Measurements from ENCODE around the gene KLHL24.
A peak's percentile ranks its signal among the peaks of the same experiment; 100 is the strongest.
"Not testable (repeated sequence)": the region's sequence is repeated elsewhere in the genome, so short reads cannot be mapped to it uniquely, and the experiment has no call there.

KLHL24 gene

DNA sequence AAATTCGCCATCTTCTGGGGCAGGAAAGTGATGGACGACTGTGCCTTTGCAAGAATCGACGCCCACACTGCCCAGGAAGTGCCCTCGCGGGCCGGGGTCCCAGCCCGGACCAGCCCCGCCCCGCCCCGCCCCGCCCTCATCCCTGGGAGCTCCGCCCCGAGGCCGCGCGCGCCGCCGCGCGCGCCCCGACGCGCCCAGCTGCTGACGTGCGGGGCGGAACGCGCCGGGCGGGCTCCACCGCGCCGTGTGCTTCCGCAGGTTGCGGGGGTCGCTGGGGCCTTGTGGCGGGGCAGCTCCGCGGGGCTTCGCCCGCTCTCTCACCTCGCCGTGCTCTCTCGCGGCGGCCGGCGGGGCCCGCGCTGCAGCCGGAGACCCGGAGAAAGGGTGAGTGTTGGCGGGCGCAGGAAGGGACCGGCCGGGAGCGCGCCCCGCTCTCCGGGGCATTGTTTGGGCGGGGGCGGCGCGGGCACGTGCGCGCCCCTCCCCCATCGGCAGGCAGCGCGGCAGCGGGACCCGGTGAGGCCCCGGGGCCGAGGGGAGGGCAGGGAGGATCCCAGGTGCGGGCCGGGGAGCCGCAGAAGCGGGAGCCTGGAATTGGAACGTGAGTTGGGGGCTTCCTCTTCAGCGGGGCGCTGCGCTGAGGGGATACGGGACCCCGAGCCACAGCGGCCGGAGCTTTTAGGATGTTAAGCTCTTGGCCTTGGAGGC, 62.3 kb downstream of the KLHL24 start, which contains the start of gene YEATS2:
Gene YEATS2, plus strand, starts transcription at position 188 of the 708 bp plus-strand sequence. CDS start 17,366 bp downstream, outside the sequence.
- DNase-seq: peak; percentile 63

DNA sequence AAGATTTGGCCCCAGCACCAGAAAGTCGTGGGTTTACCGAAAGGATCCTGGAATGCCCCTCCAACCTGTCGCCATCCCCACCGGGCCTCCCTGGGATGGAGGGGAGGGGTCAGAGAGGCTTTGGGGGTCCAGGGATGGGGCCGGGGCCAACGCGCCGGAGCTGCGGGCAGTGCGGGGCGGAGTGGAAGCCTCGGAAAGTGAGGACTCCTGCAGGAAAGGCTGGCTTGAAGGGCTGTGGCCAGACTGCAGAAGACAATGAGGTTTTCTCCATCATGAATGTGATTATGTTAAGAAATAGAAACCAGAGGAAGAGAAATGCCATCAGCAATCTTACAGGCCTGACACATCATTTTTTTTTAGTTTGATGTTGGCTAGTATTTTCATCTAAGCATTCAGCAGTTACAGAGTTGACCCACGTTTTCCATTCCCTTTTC, 62.9 kb downstream of the KLHL24 start:
- DNase-seq: peak; percentile 13

DNA sequence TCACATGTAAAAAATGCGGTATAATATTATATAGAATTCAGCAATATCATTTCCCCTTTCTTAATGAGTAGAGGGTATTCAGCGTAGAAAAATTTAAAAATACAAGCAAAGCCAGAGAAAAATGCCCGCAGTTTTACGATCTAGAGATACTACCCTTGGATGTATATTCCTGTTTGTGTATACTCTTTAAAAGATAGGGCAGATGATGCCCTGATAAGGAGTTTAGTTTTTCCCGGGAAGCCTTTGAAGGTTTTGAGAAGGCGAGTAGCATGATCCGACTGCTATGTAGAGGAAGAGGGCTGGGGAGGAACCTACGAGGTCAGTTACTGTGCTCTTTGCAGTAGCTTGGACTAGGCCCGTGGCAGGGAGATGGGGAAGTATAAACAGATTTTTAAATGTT, 63.3 kb downstream of the KLHL24 start:
- no peak for DNase-seq

DNA sequence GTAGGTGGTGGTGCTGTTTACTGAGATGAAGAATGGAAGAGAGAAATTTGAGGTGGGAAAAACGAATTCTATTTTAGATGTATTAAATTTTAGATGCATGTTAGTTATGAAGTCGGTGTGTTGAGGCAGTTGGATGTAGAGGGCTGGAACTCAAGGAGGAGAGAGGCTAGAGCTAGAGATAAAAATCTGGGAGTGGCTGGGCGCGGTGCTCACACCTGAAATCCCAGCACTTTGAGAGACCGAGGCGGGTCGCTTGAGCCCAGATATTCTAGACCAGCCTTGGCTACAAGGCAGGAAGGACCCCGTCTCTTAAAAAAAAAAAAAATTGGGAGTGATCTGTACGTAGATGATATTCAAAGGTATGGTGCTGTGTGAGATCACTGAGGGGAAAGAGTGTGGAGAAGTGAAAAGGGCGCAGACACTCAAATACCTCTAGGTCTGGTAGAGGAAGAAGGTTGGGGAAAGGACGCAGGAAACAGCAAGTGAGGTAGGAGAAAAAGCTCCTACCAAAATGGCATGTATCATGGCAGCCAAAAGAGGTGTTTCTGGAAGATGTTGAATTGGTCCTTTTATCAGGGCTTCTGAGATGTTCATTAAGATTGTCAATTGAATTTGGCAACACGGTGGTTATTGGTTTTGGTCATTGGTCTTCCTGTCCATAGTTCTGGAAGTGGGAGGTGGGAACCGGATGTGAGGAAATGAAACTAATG, 64.0 kb downstream of the KLHL24 start:
- no peak for DNase-seq

DNA sequence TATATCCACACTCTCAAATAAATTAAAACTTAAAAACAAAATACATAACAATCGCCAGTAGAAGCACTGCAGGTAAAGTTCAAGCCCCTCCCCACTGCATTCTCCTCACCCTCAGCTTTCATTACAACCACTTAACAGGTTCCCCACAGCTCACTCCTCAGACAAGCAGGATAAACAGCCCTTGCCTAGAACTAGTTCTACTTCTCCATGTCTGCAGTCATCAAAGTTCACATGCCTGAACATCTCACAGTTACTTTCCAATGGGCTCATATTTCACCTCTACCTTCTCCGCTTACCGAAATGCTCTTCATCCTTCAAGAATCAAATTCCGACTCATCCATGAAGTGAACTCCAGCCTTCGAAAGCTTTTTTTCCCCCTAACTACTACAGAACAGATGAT, 66.3 kb downstream of the KLHL24 start:
- no peak for DNase-seq

DNA sequence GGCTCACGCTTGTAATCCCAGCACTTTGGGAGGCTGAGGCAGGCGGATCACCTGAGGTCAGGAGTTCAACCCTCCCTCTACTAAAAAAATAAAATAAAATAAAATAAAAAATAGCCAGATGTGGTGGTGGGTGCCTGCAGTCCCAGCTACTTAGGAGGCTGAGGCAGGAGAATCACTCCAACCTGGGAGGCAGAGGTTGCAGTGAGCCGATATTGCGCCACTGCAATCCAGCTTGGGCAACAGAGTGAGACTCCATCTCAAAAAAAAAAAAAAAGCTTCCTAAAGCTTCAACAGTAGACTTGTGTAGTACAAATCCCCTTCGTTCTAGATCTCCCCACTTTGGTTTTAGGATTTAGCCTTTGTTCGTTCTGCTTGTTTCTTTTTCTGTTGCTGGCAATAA, 68.5 kb downstream of the KLHL24 start:
- not testable (repeated sequence) for DNase-seq

DNA sequence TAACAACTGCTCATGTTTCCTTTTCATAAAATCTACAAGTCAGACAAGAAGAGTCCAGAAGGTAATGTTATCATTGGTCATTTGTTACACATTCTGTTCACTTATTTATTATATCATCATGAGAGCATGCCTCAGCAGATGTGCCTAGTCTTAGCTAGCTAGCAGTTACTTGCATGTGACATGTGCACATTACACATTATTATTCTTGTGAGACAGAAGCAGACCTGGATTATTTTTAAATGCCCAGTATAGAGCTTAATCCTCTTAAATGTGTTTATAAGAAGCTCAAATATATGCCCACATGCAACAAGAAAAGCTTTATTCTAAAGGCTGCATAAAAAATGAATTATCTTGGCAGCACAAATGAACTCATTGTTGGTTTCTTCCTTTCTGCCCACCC, 74.8 kb downstream of the KLHL24 start:
- DNase-seq: no peak

DNA sequence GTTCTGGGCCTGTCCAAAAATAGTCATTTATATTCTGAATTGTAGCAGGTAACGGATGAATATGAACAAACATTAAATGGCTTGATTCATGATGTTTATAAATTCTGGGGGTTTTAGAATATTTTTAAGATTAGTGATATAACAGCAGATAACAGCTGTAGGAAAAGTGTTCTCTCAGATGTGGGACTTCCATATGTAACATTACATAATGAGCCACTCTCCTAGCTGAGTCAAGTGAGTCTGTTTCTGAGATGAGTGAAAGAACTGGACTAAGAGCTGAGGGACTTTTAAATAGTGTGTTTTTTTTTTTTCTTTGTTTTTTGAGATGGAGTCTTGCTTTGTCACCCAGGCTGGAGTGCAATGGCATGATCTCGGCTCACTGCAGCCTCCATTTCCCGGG, 76.1 kb downstream of the KLHL24 start:
- DNase-seq: no peak

DNA sequence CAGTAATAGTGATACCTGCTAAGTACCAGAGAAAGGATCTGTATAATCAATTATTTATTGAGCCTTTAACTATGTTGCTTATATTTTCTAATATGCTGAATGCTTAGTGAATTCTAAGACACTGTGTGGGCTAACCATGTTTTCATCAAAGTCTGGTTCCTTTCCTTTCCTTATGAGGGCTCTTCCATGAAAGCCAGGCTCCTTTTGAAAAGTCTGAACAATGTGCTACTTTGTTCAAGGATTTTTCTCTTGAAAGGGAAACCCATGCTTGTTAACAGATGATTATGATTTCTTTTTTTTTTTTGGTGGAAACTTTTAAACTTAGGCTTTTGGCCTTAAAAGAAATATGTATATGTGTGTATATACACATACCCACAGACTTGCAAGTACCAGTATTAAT, 79.2 kb downstream of the KLHL24 start:
- DNase-seq: no peak

DNA sequence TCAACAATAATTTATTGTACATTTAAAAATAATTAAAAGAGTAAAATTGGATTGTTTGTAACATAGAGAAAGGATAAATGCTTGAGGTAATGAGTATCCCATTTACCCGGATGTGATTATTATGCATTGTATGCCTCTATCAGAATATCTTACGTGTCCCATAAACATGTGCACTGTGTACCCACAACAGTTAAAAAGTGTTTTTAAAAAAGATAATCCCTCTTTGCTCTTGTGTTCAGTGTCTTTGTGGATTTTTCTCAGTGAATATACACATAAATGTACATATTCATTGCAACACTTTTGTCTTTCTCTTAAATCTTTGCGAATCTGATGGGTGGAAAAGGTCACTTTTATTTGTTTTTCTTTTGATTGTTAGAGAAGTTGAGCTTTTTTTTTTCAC, 82.6 kb downstream of the KLHL24 start:
- no peak for DNase-seq

DNA sequence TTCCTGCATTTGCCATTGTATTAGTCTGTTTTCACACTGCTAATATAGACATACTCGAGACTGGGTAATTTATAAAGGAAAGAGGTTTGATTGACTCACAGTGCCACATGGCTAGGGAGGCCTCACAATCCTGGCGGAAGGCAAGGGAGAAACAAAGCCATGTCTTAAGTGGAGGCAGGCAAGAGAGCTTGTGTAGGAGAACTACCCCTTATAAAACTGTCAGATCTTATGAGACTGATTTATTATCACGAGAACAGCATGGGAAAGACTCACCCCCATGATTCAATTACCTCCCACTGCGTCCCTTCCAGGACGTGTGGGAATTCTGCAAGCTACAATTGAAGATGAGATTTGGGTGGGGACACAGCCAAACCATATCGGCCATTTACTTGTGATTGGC, 90.0 kb downstream of the KLHL24 start:
- no peak for DNase-seq

DNA sequence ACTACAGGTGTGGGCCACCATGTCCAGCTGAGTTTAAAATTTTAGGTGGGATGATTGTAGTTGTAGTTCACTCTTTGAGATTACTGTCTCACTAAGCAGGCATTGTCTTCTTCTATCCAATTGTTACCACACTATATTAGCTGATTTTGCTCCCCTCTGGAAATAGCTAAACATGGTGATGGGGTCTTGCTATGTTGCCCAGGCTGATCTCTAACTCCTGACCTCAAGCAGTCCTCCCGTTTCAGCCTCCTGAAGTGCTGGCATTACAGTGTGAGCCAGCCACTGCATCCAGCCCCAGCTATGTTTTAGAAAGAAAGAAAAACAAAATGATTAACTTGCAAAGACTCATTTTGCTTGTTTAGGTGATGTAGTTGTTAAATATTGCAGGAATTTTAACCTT, 92.8 kb downstream of the KLHL24 start:
- no peak for DNase-seq

DNA sequence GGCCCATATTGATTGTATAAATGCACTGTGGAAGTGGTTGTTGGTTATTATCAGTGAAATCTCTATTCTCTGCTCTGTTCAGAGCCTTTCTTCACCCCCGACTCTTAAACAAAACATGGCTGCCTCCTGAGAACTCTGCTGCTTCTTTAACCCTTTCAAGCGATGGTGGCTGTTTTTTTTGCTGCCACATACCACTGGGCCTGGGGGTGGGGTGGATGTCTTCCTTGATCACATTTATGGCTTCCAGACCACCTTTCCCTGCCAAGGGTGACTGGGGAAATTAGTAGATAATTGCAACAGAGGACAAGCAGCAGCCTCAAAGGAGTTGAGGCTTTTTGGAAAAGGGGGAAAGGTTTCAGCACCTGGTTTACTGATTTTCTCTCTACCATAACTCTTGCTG, 94.9 kb downstream of the KLHL24 start:
- no peak for DNase-seq

DNA sequence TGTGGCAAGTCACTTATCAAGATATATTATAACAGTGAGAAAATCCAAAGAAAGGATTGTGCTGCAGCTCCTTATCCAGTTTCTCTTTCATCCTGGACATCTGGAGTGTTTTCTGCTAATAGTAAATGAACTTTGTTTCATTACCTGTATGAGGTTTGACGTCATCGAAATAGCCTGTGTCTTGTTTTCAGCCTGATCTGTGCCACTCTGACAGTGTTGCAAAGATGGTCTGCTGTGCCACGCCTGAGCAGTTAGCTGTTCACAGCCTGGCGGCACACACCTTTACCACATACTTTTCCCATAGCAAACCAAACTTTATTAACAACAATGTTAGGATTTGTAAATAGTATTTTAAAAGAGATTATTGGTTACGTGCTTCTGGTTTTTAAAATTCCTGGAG, 96.2 kb downstream of the KLHL24 start:
- no peak for DNase-seq

DNA sequence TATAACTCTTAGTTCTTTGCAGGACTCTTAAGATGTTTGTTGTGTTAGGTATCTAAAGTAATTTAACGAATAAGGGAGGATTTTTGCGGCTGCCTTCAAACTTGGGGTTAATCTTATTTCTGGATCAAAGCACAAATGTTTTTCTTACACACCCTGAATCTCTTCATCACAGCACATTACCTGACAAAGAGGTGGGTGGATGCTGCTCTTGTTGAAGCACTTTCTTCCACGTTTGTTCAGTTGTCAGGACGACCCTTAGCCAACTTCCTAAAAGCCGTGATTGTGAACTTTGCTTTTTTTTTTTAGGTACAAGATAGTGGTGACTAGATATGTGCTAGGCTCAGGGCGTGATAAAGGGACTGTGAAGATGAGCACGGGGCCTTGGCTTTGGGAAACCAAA, 98.1 kb downstream of the KLHL24 start:
- no peak for DNase-seq
